Right kidney (tissue), 1 donor: ENCODE results near the gene PIP5K1B.
A peak's percentile ranks its signal among the peaks of the same experiment; 100 is the strongest.

Experiments used
- DNase-seq: peaks from one replicate; pipeline ENCODE4 v3.0.0-alpha.2; 2016

The PIP5K1B gene

GRCh38 chr9:68867066-68867465, 162.0 kb downstream of the PIP5K1B start:
- DNase-seq: no peak

DNA sequence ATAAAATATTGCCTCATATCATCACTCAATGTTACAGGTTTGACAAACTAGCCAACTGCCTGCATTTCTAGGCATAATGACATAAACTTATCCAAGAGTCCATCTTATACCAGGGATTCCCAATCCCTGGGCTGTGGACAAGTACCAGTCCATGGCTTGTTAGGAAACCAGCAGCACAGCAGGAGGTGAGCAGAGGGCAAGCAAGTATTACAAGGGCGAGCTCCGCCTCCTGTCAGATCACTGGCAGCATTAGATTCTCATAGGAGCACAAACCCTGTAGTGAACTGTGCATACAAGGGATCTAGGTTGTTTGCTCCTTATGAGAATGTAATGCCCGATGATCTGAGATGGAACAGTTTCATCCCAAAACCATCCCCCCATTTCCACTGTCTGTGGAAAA, 164.0 kb downstream of the PIP5K1B start:
- DNase-seq: no peak

DNA sequence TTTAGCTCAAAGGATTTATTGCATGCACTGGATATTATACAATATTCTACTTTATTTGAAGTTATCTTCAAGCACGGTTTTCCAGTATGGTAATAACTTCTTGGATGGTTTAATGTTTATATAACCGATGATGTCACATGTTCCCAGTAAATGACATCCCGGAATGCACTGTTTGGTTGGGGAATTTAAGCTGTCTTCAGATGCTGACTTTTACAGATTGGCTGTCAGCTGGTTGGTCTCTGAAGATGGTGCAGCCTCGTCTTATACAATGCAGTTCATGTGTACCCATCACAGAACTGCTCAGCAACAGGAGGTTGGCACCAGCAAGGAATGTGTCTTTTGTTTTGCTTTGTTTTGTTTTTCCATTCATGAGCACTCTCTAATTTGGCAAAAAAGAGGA, 165.0 kb downstream of the PIP5K1B start:
- no peak for DNase-seq

DNA sequence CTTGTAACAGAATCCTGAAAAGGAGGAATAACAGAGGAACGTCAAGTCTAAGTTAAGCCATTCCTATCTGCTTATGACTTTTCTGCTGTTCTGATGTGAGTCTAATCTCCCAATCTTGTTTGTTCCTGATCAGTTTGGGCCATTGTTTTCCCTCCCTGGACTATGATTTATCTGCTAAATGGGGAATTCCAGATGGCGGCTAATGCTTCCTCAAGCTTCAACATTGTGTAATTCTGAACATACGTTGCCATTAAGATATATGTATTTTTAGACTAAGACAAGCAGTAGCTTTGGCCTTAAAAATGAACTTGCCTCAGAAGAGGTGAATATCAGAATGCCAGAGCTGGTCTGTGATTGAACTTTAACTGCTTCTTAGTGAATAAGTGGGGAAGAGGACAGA, 166.2 kb downstream of the PIP5K1B start:
- no peak for DNase-seq

DNA sequence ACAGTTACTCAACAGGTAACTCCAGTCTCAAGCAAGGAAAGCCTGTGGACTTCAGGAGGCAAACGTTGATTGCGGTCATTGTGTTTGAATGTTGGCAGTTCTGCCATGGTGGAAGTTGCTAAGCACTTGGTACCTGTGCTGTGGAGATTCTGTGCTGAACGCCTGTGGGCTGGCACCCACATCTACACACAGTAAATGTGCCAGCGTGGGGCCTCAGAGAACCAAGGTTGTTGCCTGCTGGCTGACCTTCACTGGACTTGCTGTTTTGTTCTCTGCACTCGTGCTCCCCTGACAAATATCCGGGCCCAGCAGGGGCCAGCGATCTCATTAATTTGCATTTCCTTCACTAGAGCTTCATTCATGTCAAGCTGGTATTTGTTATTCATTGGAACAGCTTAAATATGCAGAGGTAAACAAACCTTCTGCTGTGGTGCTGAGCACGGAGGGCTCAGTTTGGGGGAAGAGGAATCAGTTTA, 167.0 kb downstream of the PIP5K1B start:
- peak; percentile 17 for DNase-seq

DNA sequence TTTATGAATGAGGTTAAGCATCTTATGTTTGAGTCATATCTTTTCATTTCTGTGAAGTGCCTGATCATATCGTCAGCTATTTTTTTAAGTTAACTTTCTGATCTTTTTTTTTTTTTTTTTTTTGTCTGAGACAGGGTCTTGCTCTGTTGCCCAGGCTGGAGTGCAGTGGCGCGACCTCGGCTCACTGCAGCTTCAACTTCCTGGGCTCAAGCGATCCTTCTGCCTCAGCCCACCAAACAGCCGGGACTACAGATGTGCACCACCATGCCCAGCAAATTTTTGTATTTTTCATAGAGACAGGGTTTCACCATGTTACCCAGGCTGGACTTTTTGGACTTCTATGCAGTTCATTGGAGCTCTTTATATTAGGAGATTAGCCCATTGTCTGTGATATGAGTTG, 168.1 kb downstream of the PIP5K1B start:
- no peak for DNase-seq

GRCh38 chr9:68876273-68876672, 171.2 kb downstream of the PIP5K1B start:
- no peak for DNase-seq

- no peak for DNase-seq
These were observed 171.6 kb downstream of the PIP5K1B start for GRCh38 chr9:68876681-68877080.

DNA sequence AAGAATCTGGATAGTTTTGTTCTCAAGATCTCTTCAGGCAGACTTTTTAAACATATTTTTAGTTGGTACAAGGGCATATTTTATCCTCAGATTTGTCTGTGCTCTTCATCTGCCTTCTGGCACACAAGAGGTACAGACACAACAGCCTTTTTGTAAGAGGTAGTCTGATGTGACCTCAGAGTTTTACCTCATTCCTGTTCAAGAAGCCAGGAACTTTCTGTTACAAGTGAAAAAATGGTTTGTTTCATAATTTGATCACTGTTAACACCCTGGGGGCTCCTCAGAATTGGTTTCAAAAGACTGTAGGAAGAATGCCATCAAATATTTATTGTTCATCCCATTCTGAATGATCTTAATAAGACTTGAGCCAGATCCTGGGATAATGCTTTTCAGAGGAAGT, 172.2 kb downstream of the PIP5K1B start:
- no peak for DNase-seq

DNA sequence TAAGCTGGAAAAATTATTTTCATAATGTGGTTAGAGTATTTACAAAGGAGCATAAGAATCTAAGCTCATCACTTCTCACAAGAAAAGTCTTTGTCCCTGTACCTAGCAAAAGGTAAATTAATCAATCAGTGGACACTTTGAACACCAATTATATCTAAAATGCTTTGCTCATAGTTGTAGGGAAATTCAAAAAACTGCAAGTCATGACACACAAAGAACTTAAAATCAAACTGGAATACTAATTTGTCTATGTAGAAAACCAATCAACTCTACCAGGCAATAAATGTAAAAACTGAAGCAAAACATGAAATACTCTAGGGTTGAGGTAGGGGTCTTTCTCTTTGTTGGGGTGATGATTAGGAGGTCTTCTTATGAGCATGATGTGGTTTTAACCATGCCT, 173.4 kb downstream of the PIP5K1B start:
- DNase-seq: no peak

DNA sequence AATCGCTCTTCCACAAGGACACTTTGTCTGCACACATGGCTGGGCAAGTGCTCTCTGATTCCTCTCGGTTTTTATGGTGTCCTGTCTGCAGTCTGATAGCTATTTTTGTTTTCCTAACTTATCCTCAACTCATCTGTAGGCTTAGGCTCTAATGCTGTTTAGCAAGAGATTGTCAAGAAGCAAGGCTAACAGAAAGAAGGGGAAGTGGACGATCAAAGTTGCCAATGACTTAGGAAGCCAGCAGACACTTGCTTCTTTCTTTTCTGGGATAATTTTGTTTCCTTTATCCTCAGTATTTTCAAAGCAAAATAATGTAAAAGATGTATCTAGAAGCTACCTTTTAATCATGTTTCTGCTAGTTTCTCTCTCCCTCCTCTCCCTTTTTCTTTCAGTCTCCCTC, 178.2 kb downstream of the PIP5K1B start:
- DNase-seq: no peak

GRCh38 chr9:68887232-68887631, 182.2 kb downstream of the PIP5K1B start:
- no peak for DNase-seq

DNA sequence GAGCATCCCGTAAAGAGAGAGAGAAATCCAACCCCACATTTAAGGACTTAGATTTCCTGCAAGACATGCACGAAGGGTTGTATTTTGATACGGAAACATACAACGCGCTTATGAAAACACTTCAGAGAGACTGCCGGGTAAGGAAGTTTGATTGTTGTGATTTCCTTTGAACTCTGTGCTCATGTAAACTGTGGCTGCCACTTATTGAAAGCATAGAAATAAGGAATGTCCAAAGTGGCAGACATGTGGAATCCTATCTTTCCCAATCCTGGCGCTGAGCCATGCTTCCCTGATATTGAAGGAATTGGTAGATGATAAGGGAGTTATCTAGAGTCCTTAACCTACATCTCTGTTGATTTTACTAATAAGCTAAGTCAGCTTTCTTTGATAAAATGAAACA, 189.5 kb downstream of the PIP5K1B start:
- no peak for DNase-seq

DNA sequence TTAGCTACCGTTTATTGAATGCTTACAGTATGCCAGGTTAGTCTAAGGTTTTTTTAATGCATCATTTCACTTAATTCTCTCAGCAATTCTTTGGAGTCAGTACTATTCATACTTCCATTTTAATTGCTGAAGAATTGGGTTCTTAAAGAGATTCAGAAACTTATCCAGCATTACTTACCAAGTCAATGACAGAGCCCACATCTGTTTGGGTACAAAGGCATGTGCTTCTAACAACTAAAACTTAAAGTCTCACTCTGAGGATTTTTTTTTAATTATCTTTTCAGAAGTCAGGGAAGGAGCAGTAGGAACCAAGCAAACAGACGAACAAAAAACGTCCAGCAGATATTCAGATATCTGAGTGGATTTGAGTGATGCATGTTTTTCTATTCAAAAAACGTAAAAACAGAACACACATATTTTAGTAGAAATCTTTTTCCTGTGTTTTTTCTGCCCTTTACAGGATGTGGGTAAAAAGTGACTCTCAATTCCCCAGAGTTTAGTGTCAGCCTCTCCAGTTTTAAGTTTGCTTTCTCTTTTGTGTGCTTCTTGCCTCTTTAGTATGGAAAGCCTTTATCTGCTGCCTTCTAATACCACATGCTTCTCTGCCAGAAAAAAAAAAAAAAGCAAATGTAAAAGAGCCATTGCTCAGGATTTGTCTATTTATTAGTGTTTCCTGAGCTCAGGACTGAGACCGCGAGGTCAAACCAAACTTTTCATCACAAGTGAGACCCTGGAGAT, 190.9 kb downstream of the PIP5K1B start:
- no peak for DNase-seq

DNA sequence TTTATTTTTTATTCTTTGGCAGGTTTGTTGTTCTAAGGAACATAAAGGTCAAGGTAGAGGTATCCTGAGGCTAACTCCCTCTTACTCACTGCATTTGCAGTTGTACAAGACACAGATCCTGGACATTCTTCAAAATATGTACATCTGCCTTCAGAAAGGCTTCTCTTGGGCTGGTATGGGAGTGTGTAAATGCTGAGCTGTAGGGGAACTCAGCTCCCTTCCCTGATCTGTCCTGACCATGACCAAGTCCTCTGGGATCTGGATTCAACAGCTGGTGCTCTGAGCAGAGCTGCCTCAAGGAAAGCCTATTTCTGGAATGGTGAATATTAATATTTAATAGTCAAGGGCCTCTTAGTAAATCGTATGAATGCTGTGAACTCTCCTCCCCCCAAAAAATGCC, 191.4 kb downstream of the PIP5K1B start:
- no peak for DNase-seq

- no peak for DNase-seq
These were observed 192.6 kb downstream of the PIP5K1B start for GRCh38 chr9:68897577-68898145.

- DNase-seq: no peak
These were observed 193.9 kb downstream of the PIP5K1B start for GRCh38 chr9:68898781-68899439.

- no peak for DNase-seq
These were observed 199.4 kb downstream of the PIP5K1B start for GRCh38 chr9:68904454-68904853.

- DNase-seq: no peak
These were observed 200.1 kb downstream of the PIP5K1B start for GRCh38 chr9:68905129-68905528.

DNA sequence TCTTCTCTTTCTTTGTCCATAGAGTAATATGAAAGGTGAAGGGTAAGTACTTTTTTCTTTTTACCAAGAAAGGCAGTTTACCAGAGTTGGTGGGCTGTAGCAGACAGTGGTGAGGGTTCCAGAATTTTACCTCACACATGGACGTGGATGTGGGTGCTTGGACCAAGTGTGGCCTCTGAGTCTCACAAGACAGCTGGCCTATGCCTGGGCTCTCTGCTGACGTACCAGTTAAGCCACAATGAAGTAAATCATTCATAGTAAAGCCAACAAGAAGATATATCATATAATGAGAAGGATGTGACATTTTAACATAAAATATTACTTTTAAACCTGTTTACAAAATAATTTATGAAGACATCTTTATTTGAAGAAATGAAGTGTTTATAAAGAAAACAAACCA, 202.9 kb downstream of the PIP5K1B start:
- DNase-seq: no peak

GRCh38 chr9:68912561-68912960, 207.5 kb downstream of the PIP5K1B start:
- no peak for DNase-seq

GRCh38 chr9:68913054-68913453, 208.0 kb downstream of the PIP5K1B start:
- no peak for DNase-seq

GRCh38 chr9:68914751-68915150, 209.7 kb downstream of the PIP5K1B start:
- no peak for DNase-seq

DNA sequence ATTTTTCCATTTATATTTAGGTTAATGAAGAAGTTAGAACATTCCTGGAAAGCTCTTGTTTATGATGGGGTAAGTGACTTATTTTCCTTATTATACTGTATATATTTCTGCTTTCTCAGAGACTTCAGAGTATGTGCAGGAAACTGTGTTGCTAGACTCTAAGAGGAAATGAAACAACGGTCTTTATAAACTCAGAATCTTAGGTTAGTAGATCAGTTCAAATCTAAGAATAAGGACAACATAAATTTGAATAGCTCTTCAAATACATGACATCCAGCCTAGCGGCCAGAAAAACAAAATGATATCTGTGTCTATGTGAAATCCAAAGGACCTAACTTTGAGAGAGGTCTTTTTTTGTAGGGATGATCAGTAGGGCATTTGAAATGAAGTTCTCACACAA, 214.6 kb downstream of the PIP5K1B start:
- DNase-seq: no peak
